HG03439 (cell line): Measurements from ENCODE around the gene CUL9.

ENCODE experiments used
- ATAC-seq: cut with Tn5 transposase; IDR thresholded peaks from one replicate; pipeline ENCODE4 v1.9.1; 2021; ENCODE audit warnings: mild to moderate bottlenecking, moderate library complexity; ENCODE audit not compliant: unreplicated experiment

CUL9 gene

DNA sequence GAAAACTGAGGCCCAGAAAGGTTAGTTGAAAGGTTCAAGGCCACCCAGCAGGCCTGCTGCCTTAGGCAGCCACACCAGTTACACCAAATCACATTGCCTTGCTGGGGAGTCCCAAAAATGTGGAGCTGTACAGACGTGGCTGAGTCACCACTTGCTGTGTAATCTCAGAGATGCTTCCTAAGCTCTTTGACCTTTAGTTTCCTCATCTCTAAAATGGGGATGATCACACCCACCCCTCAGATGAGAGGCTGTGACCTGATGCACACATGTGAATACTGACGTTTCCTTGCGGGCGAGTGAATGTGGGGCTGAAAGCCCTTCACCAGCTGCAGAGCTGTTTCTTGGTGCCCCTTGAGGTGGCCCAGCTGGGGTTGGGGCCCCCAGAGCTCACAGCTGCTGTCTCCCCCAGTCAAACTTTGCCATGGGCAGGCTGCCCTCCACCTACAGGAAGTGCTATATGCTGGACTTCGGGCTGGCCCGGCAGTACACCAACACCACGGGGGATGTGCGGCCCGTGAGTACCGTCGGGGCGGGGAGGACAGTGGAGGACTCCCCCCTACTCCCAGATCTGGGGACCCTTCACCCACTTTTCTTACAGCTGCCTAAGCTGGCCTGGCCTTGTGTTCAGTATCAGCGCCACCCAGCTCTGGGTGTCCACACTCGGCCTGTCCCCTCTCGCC lies 72.3 kb downstream of the CUL9 start:
- ATAC-seq = no peak

DNA sequence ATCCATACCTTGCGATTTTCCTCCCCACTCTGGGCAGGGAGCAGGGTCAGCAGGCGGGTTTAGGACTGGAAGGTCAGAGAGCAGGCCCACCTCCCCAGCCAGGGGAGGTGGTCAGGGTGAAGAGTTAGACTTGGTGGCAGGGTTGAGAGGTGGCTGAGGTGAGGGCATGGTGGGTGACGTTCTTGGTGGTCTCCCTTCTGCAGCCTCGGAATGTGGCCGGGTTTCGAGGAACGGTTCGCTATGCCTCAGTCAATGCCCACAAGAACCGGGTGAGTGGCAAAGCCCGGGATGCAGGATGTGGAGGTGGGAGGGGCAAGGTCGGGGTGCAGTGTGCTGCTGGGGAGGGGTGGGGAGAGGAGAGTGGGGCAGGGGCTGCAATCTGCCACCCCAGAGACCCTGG lies 72.8 kb downstream of the CUL9 start:
- ATAC-seq = no peak

DNA sequence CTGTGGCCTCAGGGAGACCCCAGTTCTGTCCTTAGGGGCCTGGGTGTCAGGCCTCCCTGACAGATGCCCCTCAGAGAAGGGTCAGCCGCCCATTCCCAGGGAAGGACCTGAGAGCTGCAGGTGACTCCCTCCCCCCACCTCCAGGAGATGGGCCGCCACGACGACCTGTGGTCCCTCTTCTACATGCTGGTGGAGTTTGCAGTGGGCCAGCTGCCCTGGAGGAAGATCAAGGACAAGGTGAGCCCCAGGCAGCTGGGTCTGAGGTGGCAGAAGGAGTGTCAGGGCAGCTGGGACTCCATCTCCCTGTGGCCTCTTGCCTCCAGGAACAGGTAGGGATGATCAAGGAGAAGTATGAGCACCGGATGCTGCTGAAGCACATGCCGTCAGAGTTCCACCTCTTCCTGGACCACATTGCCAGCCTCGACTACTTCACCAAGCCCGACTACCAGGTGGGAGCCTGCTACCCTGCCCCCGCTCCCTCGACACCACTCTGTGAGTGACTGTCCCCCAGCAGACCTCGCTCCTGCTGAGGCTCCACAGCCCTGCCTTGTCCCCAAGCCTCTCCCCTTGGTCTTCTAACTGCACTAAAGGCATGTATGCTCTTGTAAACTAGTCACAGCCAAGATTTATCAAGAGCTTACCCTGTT lies 73.5 kb downstream of the CUL9 start:
- ATAC-seq = no peak

DNA sequence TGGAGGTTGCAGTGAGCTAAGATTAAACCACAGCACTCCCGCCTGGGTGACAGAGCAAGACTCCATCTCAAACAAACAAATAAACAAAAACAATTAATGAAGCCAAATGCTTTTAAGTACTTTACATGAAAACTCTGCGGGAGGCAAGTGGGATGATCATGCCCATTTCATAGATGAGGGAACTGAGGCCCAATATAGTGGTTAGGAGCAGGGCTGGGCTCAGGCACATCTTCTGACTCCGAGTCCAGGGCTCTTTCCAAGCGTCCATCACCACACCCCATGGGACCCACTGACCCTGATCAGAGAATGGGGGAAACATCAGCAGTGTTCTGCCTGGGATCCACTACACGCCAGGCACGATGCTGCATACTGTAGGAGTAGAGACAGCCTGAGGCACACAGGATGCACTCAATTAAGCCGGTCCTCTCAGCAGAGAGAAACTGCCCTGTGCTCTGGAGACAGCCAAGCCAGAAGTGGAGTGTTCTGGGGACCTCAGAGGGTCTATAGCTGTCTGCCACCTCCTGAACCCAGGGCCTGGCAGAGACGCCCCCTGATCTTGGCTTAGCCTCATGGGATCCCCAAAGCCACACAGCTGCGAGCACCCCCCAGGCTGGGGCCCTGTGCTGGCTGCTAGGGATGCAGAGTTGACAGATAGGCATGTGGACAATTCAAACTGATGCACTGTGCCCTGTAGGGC lies 74.8 kb downstream of the CUL9 start:
- ATAC-seq = no peak

DNA sequence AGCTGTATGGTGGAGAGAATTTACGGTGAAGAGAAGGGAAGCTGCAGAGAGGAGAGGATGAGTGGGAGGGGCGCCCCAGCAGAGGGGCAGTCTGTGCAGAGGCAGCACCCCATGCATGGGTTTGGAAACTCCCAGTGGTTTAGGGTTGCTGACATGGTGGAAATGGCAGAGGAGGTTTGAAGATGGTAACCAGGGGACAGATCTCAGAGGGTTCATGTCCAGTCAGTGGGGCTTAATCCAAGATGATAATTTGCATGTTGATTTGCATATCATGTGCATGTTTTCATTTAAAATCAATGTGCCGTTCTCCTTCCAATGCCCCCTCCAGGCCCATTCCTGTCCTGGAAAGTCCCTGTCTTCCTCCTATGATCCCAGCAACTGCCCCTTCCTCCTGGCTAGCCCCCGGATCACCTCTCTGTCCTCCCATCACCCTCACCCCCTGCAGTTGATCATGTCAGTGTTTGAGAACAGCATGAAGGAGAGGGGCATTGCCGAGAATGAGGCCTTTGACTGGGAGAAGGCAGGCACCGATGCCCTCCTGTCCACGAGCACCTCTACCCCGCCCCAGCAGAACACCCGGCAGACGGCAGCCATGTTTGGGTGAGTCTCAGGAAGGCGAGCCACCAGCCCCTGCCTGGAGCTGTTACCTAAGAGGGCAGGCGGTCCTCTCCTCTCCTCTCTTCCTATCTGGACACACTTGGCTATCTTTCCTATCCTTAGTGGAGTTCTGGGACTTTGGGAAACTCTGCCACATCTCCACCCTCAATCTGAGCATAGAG lies 75.6 kb downstream of the CUL9 start:
- ATAC-seq = no peak

DNA sequence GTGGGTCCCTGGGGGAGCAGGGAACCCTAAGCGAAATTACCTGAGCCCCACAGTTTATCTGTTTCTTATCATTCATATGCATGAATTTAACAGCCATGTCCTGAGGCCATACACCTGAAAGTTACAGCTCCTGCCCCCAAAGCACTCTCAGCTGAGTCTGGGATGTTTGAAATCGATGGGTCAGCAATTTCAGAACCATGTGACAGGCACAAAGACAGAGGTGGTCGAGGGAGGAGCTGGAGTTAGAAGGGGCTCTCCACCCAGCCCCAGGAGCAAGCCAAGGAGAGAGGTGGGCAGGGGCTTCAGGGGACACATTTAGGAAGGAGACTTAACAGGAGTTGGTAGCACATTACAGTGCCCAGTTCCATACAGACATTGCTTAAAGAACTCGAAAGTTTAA lies 76.2 kb downstream of the CUL9 start:
- ATAC-seq = no peak

DNA sequence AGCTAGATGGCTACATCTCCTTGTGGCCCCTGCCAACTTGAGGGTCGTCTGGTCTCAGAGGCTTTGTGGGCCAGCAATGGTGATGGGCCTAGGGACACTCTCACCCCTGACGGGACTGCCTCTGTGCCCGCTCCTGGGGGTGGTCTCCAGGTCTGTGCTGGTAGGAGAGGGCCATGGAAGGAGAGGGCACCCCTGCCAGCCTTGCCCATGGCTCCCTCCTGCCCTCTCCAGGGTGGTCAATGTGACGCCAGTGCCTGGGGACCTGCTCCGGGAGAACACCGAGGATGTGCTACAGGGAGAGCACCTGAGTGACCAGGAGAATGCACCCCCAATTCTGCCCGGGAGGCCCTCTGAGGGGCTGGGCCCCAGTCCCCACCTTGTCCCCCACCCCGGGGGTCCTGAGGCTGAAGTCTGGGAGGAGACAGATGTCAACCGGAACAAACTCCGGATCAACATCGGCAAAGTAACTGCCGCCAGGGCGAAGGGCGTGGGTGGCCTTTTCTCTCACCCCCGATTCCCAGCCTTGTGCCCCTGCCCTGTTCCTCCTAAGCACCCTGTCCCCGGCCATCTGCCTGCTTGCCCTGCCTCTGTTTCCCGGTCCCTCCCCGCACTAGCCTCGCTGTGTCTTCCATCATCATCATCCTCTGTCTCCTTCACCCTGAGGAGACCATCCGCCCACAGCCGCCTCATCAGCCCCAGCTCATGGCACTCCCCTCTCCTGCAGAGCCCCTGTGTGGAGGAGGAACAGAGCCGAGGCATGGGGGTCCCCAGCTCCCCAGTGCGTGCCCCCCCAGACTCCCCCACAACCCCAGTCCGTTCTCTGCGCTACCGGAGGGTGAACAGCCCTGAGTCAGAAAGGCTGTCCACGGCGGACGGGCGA lies 77.1 kb downstream of the CUL9 start:
- ATAC-seq = no peak

DNA sequence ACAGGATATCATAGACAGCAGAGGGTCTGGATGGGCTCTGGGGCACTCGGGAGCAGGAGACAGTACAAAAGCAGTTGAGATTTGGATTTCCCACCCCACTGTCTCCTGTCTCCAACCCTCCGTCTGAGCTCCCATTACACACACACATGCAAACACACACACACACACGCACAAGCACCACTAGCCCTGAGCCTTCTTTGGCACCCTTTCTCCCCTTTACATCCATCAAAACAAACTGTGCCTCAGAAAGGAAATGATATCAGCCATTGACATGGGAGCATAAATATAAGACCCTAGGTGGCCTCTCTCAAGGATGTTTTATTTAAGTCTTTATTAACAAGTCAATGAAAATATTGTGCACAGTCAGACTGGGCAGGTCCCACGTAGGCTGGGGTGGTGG lies 78.8 kb downstream of the CUL9 start:
- ATAC-seq = no peak

DNA sequence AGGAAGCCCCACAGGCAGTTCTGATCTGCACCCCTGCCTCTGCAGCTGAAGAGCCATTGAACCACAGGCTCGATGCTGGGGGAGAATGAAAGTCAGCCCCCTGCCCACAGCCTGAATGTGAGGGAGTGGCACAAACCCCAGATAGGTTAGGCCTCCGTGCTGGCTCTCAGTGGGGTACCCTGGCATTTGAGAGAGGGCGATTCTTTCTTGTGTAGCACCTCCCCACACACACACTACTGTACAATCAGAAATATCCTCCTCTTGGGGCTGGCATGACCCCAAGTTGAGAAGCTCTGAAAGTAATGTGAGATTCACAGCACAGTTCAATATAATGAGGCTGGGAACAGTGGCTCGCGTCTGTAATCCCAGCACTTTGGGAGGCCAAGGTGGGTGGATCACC lies 79.2 kb downstream of the CUL9 start:
- ATAC-seq = no peak

DNA sequence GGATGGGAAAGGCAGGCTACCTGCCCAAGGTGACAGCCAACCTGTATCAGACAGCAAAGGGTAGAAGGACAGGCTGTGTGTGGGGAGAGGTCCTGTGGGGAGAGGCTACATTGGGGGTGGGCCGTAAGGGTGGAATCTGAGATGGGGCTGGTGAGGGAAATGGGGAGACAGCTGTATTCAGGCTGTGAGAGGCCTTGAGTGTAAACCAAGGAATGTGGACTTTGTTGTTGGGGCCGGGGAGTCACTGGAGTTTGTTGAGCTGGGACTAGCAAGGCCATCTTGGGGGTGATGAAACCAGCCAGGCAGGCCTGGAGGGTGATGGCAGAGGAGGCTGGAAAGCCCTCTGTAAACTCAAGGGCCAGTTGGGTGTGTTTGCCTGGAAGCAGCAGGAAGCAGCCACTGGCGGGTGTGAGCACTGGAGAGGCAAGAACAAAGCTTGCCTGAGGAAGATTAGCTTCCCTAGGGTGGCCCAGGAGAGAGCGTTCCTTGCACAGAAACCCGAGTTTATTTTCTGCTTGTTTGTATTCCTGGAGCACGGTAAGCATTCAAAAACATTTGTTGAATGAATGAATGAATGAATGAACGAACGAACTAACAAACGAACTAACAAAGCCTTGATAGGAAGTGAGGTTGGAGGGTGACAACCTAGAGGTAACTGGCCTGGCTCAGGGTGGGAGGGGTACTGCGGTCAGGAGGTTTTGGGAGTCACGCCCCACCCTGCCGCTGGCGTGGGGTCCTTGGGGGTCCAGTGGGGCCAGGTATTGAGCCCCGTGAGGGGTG lies 80.2 kb downstream of the CUL9 start:
- no peak for ATAC-seq

DNA sequence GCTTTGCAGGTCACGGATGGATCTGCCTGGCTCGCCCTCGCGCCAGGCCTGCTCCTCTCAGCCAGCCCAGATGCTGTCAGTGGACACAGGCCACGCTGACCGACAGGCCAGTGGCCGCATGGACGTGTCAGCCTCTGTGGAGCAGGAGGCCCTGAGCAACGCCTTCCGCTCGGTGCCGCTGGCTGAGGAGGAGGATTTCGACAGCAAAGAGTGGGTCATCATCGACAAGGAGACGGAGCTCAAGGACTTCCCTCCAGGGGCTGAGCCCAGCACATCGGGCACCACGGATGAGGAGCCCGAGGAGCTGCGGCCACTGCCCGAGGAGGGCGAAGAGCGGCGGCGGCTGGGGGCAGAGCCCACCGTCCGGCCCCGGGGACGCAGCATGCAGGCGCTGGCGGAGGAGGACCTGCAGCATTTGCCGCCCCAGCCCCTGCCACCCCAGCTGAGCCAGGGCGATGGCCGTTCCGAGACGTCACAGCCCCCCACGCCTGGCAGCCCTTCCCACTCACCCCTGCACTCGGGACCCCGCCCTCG lies 80.9 kb downstream of the CUL9 start:
- no peak for ATAC-seq

DNA sequence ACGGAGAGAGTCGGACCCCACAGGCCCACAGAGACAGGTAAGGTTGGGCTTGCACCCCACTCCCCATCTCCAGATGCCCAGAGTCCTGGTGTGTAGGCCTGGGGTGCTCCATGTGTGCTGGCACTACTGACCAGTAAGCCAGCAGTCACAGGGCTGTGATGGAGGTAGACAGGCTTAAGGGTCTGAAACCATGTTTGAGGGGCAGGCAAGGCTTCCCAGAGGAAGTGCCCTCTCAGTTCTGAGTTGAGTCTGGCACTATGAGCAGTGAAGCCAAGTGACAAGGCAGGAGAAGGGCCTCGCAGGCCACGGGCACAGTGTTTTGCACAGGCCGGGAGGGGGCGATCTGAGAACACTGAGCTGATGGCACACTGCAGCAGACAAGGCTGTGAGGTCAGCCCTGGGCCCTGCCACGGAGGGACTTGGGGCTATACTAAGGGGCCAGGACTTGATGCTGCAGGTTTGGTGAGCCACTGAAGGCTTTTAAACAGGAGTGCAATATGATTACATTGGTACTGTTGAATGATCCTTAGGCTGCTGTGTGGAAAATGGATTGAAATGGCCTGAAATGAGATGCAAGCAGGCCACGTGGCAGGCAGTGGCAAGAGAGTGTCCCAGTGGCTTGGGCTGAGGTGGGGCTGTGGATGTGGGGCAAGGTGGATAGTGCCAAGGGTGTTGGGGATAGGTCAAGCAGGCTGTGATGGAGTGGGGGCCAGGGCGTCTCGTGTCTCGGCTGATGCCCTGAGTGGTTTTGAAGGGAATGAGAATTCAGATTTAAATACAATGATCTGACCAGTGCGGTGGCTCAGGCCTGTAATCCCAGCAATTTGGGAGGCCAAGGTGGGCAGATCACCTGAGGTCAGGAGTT lies 81.5 kb downstream of the CUL9 start:
- no peak for ATAC-seq

DNA sequence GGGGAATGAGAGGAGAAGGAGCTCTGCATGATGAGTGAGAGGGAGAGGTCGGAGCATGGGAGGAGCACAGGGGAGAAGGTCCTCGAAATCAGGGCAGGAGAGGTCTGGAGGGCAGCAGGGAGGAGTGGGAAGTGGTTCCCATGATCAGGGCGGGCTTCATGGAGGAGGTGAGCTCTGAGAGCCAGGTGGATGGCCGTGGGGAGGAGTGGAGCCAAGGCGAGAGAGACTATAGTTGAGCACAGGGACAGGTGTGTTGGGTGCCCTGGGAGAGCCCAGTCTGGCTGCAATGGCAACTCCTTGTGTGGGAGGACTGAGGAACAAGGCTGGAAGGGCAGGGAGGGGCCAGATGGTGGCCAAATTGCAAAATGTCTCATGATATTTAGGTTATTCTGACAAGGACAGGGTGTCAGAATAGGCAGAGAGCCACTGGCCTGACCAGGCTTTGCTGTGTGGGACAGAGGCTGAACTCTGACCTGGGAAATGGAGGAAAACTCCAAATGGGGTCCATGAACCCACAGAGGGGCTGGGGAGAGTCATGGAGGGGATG lies 82.7 kb downstream of the CUL9 start:
- no peak for ATAC-seq

DNA sequence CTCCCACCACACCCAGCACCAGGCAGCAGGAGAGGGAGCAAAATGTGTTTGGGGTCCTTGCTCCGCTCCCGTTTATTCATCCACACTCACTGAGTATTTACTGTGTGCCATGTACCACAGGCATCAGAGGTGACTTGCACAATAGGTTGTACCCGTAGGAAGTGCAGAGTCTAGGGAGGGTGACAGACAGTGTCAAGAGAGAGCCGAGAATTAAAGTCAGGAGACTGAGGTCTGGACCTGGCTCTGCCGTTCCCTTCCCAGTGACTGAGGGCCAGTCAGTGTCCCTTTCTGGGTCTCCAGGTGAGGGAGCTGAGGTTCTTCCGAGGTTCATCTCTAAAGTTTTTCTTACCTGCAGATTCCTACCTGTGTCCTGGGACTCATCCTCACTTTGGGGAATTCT lies 83.6 kb downstream of the CUL9 start:
- no peak for ATAC-seq

DNA sequence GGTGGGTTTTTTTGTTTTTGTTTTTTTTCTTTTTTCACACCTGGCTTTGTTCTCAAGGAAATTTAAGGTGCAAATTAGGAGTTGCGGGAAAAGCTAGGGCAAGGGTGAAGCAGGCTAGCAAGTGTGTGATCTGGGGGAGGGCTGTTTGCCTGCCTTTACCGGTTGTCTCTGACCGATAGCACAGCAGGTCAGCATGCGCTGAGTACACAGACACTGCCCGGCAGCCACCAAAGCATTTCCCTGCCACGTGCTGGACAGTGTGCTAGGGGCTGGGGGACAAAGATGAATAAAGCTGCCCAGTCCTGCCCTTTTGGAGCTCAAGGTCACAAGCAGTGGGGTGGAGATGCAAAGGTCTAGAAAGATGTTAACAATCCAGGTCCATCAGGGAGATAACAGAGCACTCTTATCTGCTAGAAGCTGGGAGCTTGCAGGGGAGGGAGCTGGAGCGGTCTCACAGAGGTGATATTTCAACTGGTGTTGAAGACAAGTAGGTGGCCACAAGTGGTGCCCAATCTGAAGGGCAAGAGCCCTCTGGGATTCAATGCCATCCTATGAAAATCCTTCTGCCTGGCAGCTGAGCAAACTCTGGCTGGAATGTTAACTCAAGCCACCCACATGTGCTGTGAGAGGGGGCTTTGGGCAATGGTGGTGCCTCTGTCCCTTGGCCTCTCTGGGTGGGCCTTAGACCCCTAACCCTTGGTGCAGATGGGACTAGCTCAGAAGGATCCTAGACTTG lies 85.8 kb downstream of the CUL9 start:
- no peak for ATAC-seq

DNA sequence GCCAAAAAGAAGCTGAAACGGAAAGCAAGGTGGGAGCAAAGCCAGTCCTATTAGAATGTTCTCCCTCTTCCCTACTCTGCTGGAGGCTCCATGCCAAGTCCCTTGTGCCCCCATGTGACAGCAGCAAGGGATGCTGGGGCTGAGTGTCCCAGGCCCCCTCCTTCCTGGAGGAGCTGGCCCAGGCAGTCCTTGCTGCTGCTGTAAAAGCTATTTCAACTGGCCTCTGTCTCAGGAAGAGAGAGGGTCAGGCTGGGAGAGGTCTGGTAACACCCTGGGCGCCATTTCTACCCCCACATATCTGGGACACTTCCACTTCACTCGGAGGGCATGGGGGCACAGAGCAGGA lies 86.3 kb downstream of the CUL9 start:
- no peak for ATAC-seq

DNA sequence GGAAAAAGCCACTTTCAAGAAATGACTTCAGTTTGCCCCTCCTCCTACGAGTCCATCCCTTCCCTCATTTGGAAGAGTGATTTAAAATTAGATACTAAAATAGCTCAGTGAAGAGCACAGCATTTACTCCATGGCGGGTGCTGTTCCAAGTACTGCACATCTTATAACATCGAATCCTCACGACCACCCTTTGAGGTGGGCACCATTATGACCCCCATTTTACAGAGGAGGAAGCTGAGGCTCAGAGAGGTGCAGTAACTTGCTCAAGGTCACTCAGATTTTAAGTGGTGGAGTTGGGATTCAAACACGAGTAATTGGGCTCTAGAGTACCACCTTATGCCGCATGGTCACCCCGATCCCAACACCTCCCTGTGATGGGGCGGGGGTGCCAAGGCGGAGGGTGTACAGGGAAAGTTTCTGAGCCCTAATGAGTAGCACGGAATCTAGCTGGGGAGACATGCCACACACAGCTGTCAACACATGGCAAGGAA lies 86.8 kb downstream of the CUL9 start:
- no peak for ATAC-seq
